Measurements from ENCODE around the gene KCTD16. TPM values are rescaled to one million over a fixed set of nuclear protein-coding genes. Genes with fewer than 3 reads are reported as not detected.

Gene KCTD16
- 0.16 and 0.76 TPM in 2 replicates for total RNA-seq (2014; rRNA removed; shearing (Covaris generic))
- polyA plus RNA-seq (2016; fragmentation: Nextera tagmentation; extraction: Ambion mirVana), result 0.02 and 0.05 TPM in 2 replicates
- long read RNA-seq, result 0 reads

DNA sequence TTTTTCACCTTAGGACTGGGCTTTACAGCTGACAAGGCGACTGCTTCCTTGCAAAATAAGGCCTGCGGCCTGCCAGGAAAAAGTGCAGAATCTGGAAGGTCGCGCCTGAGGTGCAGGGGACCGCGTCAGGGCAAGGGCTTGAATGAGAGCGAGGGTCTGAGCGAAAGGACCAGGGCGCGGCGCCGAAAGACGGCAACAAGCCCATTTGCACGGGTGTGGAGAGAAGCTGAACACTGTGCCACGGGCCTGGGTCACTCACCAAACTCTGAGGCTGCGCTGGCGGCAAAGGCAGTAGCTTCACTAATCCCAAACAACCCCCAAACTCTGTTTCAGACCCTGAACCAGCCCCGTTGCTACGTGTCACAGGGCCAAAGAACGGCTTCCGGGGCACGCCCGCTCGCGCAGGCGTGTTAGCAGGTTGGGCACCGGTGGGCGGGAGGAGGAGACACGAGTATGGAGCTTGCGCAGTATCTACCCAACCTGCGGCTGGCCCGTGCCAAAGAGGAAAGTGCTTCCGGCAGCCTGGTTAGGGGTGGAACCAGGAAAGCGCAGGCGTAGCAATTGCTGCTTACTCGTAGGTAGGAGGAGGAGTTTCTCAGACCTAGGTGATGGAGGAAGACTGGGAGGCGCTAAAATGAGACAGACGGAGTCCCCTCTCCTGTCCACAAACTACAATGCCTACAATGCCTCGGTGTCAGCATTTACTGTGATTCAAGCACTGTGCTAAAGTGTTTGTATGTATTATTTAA lies at the start of gene KCTD16, which contains the start of gene YIPF5:
Gene KCTD16 (plus strand): TSS at position 598 of the 749 bp plus-strand sequence.
Gene YIPF5 (minus strand): TSS at position 384 of the 749 bp plus-strand sequence. CDS start 704 bp downstream, outside the sequence.
- peaks cover 6% of the 10 kb centered on the region for H3K36me3 ChIP-seq (ENCODE audit: insufficient read depth)
- no peaks in the 10 kb centered on the region for H3F3A ChIP-seq (replicated peaks; ENCODE audit: low read depth)
- peaks cover 7% of the 10 kb centered on the region; the same call in 1 of the 2 replicates for H3K4me1 ChIP-seq (ENCODE audit: insufficient read depth)
- 0 out of 2 replicates have a peak within 1 kb of the TSS, but pooled peaks have one; percentile 2 for H3K27ac ChIP-seq (ENCODE audit: low read depth)
- H3K4me1 Mint-ChIP-seq, result peaks cover 9% of the 10 kb centered on the region
- DNase-seq (ENCODE audit: low spot score) (peak; percentile 99), ATAC-seq (peak; percentile 100)
- H3K4me2 ChIP-seq, result peak within 1 kb of the TSS; percentile 87
- peak within 1 kb of the TSS; percentile 56 for H2AFZ ChIP-seq
- no peak for TF ChIP-seq STAT1 (IDR thresholded peaks at IDR 0.05; ENCODE audit: unreplicated experiment)
- TF ChIP-seq, protein P1, sequence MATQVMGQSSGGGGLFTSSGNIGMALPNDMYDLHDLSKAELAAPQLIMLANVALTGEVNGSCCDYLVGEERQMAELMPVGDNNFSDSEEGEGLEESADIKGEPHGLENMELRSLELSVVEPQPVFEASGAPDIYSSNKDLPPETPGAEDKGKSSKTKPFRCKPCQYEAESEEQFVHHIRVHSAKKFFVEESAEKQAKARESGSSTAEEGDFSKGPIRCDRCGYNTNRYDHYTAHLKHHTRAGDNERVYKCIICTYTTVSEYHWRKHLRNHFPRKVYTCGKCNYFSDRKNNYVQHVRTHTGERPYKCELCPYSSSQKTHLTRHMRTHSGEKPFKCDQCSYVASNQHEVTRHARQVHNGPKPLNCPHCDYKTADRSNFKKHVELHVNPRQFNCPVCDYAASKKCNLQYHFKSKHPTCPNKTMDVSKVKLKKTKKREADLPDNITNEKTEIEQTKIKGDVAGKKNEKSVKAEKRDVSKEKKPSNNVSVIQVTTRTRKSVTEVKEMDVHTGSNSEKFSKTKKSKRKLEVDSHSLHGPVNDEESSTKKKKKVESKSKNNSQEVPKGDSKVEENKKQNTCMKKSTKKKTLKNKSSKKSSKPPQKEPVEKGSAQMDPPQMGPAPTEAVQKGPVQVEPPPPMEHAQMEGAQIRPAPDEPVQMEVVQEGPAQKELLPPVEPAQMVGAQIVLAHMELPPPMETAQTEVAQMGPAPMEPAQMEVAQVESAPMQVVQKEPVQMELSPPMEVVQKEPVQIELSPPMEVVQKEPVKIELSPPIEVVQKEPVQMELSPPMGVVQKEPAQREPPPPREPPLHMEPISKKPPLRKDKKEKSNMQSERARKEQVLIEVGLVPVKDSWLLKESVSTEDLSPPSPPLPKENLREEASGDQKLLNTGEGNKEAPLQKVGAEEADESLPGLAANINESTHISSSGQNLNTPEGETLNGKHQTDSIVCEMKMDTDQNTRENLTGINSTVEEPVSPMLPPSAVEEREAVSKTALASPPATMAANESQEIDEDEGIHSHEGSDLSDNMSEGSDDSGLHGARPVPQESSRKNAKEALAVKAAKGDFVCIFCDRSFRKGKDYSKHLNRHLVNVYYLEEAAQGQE (IDR thresholded peaks at IDR 0.05; ENCODE audit: unreplicated experiment), result no peak
- TF ChIP-seq, protein P2, sequence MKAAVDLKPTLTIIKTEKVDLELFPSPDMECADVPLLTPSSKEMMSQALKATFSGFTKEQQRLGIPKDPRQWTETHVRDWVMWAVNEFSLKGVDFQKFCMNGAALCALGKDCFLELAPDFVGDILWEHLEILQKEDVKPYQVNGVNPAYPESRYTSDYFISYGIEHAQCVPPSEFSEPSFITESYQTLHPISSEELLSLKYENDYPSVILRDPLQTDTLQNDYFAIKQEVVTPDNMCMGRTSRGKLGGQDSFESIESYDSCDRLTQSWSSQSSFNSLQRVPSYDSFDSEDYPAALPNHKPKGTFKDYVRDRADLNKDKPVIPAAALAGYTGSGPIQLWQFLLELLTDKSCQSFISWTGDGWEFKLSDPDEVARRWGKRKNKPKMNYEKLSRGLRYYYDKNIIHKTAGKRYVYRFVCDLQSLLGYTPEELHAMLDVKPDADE (IDR thresholded peaks at IDR 0.05), result peak; percentile 32; the same call in 1 of the 2 replicates
- TF ChIP-seq POLR2AphosphoS5 (IDR thresholded peaks at IDR 0.05; ENCODE audit: low read depth), result peak; percentile 81
- no peak for TF ChIP-seq ZNF331 (CRISPR knock-in tag; IDR thresholded peaks at IDR 0.05; ENCODE audit: low read depth)
- peak; percentile 59; the same call in 1 of the 2 replicates for TF ChIP-seq CREB1 (CRISPR knock-in tag; IDR thresholded peaks at IDR 0.05; ENCODE audit: low read depth)
- H3K27ac Mint-ChIP-seq, result peak within 1 kb of the TSS; percentile 89
- H3K27me3 ChIP-seq (ENCODE audit: insufficient read depth), result no peaks in the 10 kb centered on the region
- peaks cover 12% of the 10 kb centered on the region for H3K36me3 Mint-ChIP-seq (ENCODE audit: low read depth)
- H3K9me2 ChIP-seq (ENCODE audit: insufficient read depth), result peaks cover 5% of the 10 kb centered on the region; the same call in 1 of the 2 replicates
- H3K9me3 Mint-ChIP-seq, result no peaks in the 10 kb centered on the region
- 0 out of 2 replicates have a peak, but pooled peaks cover 5% of the 10 kb centered on the region for H4K20me1 ChIP-seq (replicated peaks; ENCODE audit: insufficient read depth)
- H3K4me3 ChIP-seq, result peak within 1 kb of the TSS; percentile 83
- peaks cover 36% of the 10 kb centered on the region for H3K79me2 ChIP-seq (replicated peaks; ENCODE audit: insufficient read depth)
- H3K4me3 Mint-ChIP-seq, result peak within 1 kb of the TSS; percentile 94
- H3K27me3 Mint-ChIP-seq (ENCODE audit: insufficient read depth, low read depth, poor library complexity), result peaks cover 7% of the 10 kb centered on the region

DNA sequence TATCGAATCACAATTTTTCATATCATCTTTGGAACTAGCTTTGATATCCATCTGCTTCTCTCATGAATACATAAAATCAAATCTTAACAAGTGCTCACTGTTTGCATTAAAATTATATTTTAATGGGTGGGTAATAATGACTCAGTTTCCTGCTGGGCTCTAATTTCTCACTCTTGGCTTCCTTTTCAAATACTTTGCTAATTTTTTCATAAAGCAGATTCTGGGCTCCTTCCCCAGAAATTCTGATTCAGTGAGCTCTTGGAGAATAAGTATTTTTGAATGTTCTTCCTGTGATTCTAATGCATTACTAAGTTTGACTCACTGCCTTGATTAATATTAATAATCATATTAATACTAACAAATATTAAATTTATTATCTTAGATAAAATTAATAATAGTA lies 49.1 kb upstream of the KCTD16 start:
- Histone ChIP-seq H3F3A (replicated peaks; ENCODE audit: low read depth) (no peaks in the 10 kb centered on the region), H3K4me1 (ENCODE audit: insufficient read depth) (peaks cover 10% of the 10 kb centered on the region), H3K27me3 (ENCODE audit: insufficient read depth) (no peaks in the 10 kb centered on the region), H3K4me2 (no peak overlapping the region), H3K4me3 (no peak overlapping the region), H2AFZ (no peak overlapping the region), H4K20me1 (replicated peaks; ENCODE audit: insufficient read depth) (no peaks in the 10 kb centered on the region), H3K9me2 (ENCODE audit: insufficient read depth) (peaks cover 7% of the 10 kb centered on the region; the same call in 1 of the 2 replicates), H3K27ac (ENCODE audit: low read depth) (no peak overlapping the region), H3K79me2 (replicated peaks; ENCODE audit: insufficient read depth) (no peaks in the 10 kb centered on the region), H3K36me3 (ENCODE audit: insufficient read depth) (no peaks in the 10 kb centered on the region)
- Mint-ChIP-seq H3K4me3 (no peak overlapping the region), H3K27me3 (ENCODE audit: insufficient read depth, low read depth, poor library complexity) (peaks cover 2% of the 10 kb centered on the region), H3K9me3 (peaks cover 2% of the 10 kb centered on the region; the same call in 1 of the 3 replicates), H3K27ac (no peak overlapping the region), H3K36me3 (ENCODE audit: low read depth) (no peaks in the 10 kb centered on the region), H3K4me1 (peaks cover 15% of the 10 kb centered on the region; the same call in 2 of the 3 replicates)
- ATAC-seq (no peak), DNase-seq (ENCODE audit: low spot score) (no peak)
- TF ChIP-seq NANOG (IDR thresholded peaks at IDR 0.05; ENCODE audit: borderline replicate concordance), result no peak
- no peak for TF ChIP-seq STAT1 (IDR thresholded peaks at IDR 0.05; ENCODE audit: unreplicated experiment)
- TF ChIP-seq, protein P3, sequence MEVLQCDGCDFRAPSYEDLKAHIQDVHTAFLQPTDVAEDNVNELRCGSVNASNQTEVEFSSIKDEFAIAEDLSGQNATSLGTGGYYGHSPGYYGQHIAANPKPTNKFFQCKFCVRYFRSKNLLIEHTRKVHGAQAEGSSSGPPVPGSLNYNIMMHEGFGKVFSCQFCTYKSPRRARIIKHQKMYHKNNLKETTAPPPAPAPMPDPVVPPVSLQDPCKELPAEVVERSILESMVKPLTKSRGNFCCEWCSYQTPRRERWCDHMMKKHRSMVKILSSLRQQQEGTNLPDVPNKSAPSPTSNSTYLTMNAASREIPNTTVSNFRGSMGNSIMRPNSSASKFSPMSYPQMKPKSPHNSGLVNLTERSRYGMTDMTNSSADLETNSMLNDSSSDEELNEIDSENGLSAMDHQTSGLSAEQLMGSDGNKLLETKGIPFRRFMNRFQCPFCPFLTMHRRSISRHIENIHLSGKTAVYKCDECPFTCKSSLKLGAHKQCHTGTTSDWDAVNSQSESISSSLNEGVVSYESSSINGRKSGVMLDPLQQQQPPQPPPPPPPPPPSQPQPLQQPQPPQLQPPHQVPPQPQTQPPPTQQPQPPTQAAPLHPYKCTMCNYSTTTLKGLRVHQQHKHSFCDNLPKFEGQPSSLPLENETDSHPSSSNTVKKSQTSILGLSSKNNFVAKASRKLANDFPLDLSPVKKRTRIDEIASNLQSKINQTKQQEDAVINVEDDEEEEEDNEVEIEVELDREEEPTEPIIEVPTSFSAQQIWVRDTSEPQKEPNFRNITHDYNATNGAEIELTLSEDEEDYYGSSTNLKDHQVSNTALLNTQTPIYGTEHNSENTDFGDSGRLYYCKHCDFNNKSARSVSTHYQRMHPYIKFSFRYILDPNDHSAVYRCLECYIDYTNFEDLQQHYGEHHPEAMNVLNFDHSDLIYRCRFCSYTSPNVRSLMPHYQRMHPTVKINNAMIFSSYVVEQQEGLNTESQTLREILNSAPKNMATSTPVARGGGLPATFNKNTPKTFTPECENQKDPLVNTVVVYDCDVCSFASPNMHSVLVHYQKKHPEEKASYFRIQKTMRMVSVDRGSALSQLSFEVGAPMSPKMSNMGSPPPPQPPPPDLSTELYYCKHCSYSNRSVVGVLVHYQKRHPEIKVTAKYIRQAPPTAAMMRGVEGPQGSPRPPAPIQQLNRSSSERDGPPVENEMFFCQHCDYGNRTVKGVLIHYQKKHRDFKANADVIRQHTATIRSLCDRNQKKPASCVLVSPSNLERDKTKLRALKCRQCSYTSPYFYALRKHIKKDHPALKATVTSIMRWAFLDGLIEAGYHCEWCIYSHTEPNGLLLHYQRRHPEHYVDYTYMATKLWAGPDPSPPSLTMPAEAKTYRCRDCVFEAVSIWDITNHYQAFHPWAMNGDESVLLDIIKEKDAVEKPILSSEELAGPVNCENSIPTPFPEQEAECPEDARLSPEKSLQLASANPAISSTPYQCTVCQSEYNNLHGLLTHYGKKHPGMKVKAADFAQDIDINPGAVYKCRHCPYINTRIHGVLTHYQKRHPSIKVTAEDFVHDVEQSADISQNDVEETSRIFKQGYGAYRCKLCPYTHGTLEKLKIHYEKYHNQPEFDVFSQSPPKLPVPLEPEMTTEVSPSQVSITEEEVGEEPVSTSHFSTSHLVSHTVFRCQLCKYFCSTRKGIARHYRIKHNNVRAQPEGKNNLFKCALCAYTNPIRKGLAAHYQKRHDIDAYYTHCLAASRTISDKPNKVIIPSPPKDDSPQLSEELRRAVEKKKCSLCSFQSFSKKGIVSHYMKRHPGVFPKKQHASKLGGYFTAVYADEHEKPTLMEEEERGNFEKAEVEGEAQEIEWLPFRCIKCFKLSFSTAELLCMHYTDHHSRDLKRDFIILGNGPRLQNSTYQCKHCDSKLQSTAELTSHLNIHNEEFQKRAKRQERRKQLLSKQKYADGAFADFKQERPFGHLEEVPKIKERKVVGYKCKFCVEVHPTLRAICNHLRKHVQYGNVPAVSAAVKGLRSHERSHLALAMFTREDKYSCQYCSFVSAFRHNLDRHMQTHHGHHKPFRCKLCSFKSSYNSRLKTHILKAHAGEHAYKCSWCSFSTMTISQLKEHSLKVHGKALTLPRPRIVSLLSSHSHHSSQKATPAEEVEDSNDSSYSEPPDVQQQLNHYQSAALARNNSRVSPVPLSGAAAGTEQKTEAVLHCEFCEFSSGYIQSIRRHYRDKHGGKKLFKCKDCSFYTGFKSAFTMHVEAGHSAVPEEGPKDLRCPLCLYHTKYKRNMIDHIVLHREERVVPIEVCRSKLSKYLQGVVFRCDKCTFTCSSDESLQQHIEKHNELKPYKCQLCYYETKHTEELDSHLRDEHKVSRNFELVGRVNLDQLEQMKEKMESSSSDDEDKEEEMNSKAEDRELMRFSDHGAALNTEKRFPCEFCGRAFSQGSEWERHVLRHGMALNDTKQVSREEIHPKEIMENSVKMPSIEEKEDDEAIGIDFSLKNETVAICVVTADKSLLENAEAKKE (CRISPR knock-in tag; IDR thresholded peaks at IDR 0.05), result no peak
- TF ChIP-seq CREB1 (CRISPR knock-in tag; IDR thresholded peaks at IDR 0.05; ENCODE audit: low read depth), result no peak
